ENCODE results near the gene POC1A. TPM values are rescaled to one million over a fixed set of nuclear protein-coding genes. Genes with fewer than 3 reads are reported as not detected.

POC1A gene
- total RNA-seq, 4 donors from 2014 or later: 0.84 to 3.1 (median 2.4) TPM

DNA sequence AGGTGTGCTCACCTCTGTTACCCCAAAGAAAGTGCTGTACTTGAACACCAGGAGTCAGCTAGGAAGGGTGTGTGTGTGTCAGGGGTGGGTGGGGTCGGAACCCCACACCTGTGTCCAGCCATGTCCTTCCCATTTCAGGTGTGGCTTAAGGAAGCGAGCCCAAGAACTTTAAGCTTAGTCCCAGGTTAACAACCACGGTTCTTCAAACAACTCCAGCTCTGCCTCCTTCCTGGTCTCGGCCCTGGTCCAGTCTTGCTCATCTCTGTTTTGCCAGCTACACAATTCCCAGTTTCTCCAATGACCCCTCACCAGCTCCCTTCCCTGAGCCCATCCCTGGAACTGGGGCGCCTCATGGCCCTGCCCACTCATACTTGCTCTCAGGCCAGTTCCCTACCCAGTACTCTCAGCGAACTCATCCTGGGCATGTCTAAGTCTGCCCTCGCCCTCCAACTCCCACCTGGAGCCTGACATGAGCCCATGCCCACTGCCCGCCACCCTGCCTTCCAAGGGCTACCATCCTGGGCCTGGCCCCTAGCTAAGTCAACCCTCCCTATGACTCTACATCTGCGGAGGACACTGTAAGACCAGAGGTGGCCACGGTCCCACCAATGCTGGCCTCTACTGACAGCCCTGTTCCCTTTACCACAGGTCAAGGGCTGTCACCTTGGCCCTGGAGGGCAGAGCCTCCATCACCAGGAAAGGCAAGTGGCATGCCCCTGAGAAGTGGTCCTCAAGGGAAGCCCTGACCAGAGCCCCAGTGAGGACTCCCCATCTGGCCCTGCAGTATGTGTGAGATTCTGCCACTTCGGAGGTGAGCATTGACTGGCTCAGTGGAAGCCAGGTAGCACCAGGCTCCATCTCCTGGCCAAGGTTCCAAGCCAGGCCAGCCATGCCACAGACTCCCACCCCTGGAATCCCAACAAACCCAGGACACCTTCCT, 9.2 kb downstream of the POC1A start:
- 95 to 96% methylated on average over 11 of the region's 11 CpGs for WGBS, 2 donors
- no peak overlapping the region for H3K27ac ChIP-seq
- no peak for DNase-seq (ENCODE audit: low spot score in 2 of 2)
- H3K4me3 ChIP-seq: no peak overlapping the region
- peaks cover 0 to 6% (median 2%) of the 10 kb centered on the region in 4 donors for H3K4me1 ChIP-seq
- H3K27me3 ChIP-seq: no peaks in the 10 kb centered on the region
- TF ChIP-seq, protein P1, sequence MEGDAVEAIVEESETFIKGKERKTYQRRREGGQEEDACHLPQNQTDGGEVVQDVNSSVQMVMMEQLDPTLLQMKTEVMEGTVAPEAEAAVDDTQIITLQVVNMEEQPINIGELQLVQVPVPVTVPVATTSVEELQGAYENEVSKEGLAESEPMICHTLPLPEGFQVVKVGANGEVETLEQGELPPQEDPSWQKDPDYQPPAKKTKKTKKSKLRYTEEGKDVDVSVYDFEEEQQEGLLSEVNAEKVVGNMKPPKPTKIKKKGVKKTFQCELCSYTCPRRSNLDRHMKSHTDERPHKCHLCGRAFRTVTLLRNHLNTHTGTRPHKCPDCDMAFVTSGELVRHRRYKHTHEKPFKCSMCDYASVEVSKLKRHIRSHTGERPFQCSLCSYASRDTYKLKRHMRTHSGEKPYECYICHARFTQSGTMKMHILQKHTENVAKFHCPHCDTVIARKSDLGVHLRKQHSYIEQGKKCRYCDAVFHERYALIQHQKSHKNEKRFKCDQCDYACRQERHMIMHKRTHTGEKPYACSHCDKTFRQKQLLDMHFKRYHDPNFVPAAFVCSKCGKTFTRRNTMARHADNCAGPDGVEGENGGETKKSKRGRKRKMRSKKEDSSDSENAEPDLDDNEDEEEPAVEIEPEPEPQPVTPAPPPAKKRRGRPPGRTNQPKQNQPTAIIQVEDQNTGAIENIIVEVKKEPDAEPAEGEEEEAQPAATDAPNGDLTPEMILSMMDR (IDR thresholded peaks at IDR 0.05): no peak
- no peaks in the 10 kb centered on the region for H3K9me3 ChIP-seq
- H3K36me3 ChIP-seq: peaks cover 0 to 18% (median 0%) of the 10 kb centered on the region in 3 donors

DNA sequence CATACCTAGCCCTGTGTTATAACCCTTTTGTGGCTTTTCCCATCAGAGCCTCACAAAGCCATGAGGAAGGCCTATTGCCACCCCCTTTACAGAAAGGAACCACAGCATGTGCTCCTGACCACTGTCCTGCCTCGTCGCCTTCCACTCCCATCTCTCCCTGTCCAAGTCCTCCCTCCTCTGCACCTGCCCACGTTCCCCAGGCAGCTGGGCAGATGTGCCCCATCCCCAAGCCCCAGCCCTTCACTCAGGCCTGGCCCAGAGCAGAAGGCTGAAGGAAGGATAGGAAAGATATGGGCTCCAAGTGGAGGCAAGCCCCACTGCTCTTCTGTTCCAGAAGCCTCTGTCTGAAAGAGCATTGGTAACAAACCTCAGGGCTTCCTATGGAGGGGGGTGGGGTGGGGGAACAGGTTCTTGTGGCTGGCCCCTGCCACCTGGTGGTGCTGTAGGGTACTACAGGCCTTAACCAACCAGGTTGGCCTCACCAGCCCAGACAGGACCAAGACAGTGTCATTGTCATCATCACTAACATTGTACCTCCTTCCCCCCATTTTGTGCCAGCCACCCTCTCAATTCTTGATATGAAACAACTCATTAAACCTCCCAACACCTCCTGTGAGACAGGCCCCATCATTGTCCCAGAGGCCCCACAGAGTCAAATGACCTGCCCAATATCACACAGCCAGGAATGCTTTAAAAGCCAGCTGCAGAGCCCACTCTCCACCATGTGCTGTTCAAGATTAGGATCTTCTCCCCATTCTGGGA, 10.0 kb downstream of the POC1A start:
- Histone ChIP-seq H3K36me3 (peaks cover 0 to 18% (median 0%) of the 10 kb centered on the region in 3 donors), H3K9me3 (no peaks in the 10 kb centered on the region), H3K4me3 (no peak overlapping the region), H3K27me3 (no peaks in the 10 kb centered on the region), H3K27ac (no peak overlapping the region), H3K4me1 (peaks cover 0 to 6% (median 2%) of the 10 kb centered on the region in 4 donors)
- TF ChIP-seq, protein P1 (IDR thresholded peaks at IDR 0.05): peak; percentile 94 to 99 (median 98)
- TF ChIP-seq POLR2A (IDR thresholded peaks at IDR 0.05) (no peak), EP300 (IDR thresholded peaks at IDR 0.05) (no peak)
- peak; percentile 83 to 94 for DNase-seq (ENCODE audit: low spot score in 2 of 2)
- 31 to 59% methylated on average over 3 of the region's 3 CpGs for WGBS, 2 donors

DNA sequence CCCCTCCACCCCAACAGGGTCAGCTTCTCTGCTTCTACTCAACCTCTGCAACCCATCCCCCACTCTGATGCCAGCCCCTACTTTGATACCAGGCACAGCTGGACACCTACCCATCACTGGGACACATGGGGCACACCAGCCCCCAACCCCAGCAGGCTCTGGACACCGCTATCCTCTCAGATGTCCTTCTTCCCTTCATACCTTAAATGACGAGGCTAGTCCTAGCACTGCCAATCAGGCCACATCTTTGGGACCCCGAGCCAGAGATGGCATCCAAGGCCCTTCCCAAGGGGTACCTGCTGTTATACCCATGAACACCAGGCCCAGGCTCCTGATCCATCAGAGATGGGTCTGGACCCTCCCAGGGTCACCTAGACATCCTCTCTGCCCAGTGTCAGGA, 10.6 kb downstream of the POC1A start:
- Histone ChIP-seq H3K4me3 (no peak overlapping the region), H3K27me3 (no peaks in the 10 kb centered on the region), H3K36me3 (peaks cover 0 to 18% (median 0%) of the 10 kb centered on the region in 3 donors), H3K27ac (no peak overlapping the region), H3K4me1 (peaks cover 0 to 6% (median 2%) of the 10 kb centered on the region in 4 donors), H3K9me3 (no peaks in the 10 kb centered on the region)
- DNase-seq (ENCODE audit: low spot score in 2 of 2): no peak
- 86 to 92% methylated on average over 3 of the region's 3 CpGs for WGBS, 2 donors
- TF ChIP-seq POLR2A (IDR thresholded peaks at IDR 0.05) (no peak), EP300 (IDR thresholded peaks at IDR 0.05) (no peak)
- TF ChIP-seq, protein P1 (IDR thresholded peaks at IDR 0.05): no peak

DNA sequence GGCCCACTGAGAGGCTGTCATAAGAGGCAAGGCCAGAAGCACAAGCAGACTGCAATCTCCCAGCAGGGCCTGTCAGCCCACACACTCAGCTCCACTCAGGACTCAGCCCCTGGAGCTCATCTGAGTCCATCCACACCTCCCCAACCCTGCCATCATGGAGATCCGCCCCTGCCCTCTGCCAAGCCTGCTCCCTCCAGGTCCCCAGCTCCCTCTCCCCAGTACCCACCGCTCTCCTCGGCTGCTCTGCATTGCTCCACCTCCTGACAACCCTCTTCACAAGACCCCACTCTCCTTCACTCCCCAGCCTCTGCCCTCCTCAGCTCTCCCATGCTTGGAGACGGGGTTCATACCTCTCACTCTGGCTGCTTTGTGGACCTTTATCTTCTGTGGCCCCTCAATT, 11.1 kb downstream of the POC1A start:
- 97 to 99% methylated on average over 4 of the region's 4 CpGs for WGBS, 2 donors
- Histone ChIP-seq H3K27me3 (no peaks in the 10 kb centered on the region), H3K27ac (no peak overlapping the region), H3K9me3 (no peaks in the 10 kb centered on the region), H3K36me3 (peaks cover 0 to 18% (median 0%) of the 10 kb centered on the region in 3 donors), H3K4me1 (peaks cover 0 to 6% (median 2%) of the 10 kb centered on the region in 4 donors), H3K4me3 (no peak overlapping the region)
- no peak for DNase-seq (ENCODE audit: low spot score in 2 of 2)
- TF ChIP-seq EP300 (IDR thresholded peaks at IDR 0.05) (no peak), POLR2A (IDR thresholded peaks at IDR 0.05) (no peak)
- TF ChIP-seq, protein P1 (IDR thresholded peaks at IDR 0.05): no peak
